NCI-H345 treated with DMSO at 0.1 percent for 48 hours (cell line): ENCODE results near the gene MEGF11.

Experiments used
- DNase-seq: peaks from one replicate; lab custom pipeline; 2025; ENCODE audit not compliant: unreplicated experiment; lab: John Stamatoyannopoulos, UW

The MEGF11 gene

DNA sequence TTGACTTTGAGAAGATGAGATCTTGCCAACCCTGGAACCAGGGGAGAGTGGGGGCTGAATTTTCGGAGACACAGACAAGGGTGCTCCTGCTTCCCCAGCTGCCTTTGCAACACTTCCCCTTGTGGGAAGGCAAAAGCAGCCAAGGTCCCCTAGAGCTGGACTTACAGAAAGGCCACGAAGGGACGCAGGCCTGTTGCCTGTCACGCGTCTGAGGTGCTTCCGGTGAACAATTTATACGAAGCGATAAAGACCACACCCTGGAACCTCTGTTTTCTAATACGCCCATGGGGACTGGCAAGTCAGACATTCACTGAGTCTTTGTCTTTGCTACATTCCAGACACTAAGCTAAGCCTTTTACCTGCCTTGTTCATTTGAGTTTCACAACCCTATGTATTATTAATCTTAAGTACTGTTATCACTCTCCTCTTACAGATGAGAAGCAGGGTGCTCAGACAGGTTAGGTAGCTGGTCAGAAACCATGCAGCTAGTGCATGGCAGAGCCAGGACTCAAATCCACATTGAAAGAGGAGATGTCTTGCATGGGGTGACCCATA, 13.2 kb downstream of the MEGF11 start:
- no peak for DNase-seq

DNA sequence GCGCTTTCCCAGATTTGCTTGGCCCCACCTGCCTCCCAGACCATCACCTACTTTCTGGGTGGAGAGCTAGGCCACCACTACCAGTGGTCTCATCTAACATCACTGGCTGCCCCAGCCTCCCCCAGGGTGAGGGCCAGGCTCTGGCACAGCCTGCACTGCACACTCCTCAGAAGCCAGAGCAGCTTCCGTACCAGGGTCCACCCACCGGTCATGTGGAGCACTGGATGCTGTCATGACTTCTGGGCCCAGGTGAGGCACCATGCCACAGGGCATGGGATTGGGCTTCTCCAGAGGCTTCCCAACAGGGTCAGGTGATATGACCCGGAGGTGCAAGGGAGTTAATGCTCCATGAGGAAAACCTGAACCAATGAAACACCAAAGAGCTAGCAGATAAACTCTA, 14.0 kb downstream of the MEGF11 start:
- no peak for DNase-seq

DNA sequence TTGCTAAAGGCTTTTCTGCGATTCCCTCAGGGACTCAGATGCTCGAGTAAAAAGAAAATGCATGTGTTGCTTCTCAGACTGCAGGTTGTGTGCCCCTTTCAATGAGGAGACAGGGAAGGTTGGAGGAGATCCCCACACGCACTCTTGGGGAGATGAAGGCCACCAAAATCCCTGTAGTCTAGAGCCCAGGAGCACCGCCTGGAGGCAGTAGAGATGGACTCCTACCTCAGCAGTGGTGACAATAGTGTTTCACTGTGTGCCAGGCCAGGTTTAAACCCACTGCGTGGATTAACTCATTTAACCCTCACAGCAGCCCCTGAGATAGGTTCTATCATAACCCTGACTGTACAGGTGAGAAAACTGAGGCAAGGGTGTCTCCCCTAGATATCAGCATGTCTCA, 15.2 kb downstream of the MEGF11 start:
- no peak for DNase-seq

DNA sequence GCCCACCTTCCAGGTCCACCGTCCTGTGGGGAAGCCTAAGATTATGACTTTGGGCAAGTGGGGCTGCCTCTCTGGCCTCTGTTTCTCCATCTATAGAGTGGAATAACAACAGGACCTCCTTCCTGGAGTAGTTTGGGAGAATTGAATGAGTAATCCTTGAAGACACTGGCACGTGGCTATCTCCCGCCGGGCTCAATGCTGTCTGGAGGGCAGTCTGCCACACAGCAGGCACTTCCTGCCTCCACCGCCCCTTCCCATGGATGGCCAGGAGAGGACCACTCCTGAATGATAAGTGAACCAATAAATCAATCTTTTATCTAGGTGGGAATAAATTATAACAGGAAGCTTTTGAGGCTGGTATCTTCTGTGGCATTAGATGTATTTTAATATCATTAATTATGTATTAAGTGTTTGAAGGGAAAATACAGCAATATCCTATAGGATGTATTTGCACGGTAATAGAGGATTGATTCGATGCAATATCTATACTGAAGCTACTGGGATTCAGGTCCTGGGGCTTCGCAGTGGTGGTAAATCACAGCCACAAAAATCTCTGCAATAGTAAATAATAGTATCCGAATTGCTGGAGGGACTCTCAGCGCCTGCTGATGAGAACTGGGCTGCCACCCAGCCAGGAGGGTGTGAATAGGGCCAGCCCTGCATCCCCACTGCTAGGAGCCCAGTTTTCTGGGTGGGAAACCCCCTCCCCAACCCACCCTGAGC, 15.9 kb downstream of the MEGF11 start:
- DNase-seq: no peak

DNA sequence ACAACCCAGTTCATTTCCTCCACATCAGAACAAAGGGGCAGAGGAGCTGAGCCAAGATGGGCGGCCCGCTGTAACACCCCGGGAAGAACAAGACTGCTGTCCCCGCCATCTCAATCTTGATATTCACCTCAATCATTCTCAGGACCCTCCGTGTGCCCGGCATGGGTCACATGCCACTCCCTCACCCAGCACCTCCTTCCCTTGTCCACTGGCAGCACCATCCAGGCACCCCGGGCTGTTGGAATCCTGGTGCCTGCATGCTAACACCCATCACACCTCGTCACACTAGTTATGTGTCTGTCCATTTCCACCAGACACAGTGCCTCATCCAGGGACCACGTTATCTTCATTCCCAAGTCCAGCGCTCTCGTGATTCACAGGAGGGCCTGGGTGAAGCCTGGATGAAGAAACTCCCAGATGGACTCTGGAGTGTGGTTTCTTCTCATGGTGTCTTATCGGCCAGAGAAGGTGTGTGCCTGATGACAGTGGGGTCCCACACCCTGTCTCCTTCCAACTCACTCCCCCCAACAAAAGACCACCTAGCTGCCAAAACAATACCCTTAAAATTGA, 16.7 kb downstream of the MEGF11 start:
- DNase-seq: no peak

DNA sequence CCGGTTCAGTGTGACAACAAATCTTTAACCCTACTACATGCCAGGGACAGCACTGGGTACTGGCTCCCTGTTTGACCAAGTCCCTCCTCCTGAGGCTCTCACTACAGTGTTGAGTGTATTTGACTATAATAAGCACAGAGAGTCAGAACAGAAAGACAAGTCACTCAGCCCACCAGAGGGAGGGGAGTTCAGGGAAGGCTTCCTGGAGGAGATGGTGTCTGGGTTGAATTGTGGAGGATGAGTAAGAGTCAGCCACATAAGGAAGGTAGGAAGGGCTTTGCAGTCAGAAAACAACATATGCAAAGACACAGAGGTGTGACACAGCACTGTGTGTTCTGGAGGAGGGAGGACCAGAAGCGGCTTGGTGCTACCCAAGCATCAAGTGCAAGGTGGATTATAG, 17.7 kb downstream of the MEGF11 start:
- DNase-seq: no peak

DNA sequence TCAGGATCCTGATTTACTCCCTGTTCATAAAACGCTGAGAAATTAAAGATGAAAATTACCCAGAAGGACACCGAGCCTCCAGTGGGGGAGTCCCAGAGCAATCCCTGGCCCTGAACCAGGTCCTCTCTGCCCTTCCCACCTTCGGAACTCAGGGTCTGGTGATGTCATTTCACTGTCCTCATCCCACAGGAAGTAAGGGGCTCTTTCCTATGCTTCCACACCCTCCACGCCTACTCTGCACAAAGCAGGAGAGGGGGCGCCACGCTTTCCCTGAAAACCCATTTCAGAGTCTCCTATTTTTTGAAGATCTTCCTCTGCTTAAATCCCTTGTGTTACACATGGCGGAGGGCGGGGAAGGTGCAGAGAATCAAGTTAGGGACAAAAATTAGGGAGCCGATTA, 18.8 kb downstream of the MEGF11 start:
- DNase-seq: no peak

DNA sequence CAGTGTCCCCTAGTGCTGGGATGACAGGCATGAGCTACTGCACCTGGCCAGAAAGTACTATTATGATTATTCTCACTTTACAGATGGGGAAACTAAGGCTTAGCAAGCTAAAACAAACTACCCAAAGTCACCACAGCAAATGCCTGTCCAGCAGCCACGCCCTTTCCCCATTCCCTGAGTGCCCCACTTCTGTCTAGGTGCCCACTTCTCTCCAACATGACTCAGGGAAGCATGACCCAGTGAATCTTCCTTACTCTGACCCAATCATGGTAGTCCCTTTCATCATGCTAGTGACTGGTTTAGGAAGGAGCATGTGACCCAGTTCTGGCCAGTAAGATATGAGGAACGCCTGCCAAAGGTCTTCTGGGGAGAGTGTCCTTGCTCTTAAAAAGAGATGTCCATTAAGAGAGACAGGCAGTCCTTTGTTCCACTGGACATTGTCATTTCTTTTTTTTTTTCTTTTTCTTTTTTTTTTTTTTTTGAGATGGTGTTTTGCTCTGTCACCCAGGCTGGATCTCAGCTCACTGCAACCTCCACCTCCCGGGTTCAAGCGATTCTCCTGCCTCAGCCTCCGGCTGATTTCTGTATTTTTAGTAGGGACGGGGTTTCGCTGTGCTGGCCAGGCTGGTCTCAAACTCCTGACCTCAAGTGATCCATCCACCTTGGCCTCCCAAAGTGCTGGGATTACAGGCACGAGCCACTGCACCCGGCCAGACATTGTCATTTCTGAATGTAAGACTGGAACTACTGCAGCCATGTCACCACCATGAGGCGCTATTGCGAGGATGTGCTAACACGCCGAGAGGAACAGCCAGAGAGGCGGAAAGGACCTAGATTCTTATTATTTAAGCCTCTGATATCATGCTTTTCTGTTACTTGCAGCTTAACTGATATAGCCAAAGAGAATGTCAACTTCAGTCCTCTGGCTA, 19.8 kb downstream of the MEGF11 start:
- no peak for DNase-seq

DNA sequence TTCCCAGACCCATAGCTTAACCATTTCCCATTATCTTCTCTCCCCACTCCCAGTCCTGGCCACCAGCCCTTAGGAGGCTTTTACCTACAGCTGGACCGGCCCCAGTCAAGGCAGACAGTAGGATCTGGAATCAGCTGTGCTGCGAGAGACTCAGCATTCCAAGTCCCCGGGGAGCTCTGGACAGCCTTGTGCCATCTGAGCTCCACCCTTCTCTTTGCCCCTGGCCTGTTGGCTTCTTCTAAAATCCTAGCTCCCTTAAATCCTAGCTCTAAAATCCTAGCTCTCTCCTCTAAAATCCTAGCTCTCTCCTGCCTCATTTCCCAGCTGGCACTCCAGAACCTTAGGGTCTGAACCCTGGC, 21.3 kb downstream of the MEGF11 start:
- no peak for DNase-seq

DNA sequence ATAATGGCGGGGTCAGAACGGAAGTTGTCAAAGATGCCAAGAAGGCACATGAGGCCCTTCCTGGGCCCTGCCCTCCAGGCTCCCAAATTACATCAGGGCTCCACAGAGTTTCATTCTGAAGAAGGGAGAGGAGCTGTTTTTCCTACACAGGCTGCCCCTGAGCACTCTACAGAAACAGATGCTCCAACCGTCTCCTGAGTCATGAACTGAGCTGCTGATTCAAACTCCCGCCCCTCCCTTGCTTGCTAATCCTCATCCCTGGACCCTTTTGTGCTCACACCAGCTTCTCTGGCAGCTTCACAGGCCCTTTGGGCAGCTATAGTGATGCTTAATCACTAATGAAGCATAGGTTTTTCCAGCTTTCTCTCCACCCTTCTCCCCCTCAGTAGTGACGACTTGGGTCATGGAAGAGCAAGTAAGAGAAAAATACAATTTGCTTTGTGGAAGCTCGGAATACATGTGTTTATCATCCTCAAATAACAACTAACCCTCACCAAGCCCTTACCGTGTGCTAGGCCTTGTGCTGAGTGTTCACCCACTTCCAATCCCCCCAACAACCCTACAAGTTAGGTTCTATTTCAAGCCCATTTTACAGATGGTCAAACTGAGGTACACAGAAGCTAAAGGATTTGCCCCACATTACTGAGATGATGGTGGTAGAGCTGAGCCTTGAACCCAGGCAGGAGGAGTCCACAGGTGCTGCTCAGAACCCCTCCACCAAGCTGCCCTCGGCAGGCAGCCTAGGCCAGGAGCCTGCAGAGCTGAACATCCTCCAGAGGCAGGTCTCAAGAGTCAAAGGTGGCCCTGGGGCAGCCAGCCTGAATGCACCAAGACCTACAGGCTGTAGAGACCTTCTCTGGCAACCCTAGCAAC, 21.9 kb downstream of the MEGF11 start:
- DNase-seq: no peak

DNA sequence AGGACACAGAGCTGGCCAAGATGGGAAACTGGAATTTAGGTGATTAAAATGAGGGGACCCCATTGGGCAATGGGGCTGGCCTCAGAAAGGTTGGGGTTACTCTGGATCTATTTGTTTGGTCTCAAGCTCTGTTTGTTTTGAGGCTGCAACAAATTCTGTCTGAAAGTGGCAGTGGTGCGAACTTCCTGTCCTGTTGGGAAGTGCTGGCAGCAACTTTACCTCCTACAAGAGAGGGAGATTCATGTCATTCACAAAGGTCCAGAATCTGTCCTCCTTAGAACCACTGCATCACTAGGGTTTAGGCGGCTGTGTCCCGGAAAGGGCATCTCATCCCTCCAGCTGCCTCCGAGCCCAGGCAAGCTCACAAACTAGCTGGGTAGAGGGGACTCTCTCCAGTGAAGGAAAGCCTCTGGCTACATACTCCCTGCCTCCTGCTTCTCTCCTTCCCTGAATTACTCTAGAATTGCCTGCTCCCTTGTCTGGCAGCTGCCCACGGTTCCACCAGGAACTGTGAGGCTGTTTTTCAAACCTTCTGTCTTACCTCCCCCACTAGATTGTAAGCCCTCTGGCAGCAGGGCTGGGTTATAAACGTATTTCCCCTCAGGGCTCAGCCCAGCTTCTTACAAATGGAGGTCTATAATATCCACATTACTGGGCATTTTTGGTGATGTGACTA, 23.6 kb downstream of the MEGF11 start:
- DNase-seq: no peak

DNA sequence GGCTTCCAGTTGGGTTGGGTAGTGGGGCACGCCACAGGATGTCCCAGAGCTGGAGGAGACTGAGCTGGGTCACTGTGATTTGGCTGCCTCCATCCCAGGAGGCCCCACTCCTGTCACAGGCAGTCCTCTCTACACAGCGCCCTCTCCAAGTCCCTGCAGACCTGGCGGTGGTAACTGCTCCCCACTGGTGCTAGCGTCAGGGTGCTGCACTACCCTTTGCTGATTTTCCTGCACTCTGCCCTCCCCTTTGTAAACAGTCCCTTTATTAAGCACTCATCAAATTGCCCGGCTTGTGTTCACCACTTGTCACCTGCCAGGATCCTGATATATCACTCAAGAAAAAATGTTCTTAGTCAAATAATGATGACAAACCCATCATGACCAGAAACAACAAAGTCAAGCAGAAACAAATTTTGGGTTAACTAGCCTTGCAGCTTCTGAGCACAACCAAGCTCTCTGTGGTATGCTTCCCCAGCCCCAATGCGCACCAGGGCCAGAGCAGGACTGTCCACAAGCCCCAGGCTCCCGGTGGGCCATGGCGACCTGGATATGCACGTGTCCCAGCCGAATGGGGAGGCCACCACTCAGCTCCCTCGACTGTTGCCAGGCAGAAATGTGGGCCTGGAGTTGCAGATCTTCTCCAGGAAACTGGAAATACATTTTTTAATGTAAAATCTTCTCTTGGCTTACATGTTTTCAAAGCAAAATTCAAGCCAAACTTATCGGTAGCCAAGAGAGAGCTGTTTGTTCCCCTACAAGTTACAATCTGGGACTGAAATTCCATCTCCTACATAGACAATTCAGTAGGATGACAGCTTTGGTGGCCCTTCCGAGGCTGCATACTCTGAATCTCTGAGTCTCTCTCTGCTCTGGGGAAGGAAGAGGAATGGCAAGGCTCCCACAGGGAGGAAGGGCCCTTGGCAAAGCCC, 24.5 kb downstream of the MEGF11 start:
- DNase-seq: no peak

DNA sequence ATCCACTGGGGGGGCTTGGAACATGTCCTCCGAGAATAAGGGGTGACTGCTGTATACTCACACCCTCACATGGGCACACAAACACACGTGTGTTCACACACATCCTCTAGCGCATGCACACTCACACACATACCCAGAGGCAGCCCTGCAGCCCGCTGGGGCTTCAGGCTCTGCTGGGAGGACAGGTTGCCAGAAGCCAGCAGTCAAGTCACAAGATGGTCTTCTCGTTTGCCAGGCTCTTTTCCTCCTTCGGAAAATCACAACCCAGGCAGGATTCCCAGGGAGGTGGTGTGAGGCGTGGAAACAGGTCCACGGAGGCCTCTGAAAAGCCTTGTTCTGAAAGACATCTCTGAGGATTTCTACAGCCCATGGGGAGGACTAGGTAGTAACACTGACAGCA, 26.8 kb downstream of the MEGF11 start:
- DNase-seq: no peak

DNA sequence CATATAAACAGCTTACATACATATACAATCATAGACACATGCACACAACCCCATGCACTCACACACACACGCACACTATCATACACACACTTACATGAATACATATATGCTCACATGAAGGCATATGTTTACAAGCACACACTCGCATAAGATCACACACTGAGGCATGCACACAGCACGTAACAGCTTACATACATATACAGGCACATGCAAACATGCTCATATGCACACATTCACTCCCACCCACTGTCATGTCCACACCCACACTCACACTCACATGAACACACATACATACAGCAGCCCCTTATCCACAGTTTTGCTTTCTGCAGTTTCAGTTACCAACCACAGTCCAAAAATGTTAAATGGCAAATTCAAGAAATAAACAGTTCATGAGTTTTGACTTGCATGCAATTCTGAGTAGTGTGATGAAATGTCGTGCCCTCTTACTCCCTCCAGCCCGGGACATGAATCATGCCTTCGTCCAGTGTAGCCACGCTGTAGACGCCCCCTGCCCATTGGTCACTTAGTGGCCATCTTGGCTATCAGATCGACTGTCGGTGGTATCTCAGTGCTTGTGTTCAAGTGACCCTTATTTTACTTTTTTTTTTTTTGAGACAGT, 27.8 kb downstream of the MEGF11 start:
- no peak for DNase-seq

DNA sequence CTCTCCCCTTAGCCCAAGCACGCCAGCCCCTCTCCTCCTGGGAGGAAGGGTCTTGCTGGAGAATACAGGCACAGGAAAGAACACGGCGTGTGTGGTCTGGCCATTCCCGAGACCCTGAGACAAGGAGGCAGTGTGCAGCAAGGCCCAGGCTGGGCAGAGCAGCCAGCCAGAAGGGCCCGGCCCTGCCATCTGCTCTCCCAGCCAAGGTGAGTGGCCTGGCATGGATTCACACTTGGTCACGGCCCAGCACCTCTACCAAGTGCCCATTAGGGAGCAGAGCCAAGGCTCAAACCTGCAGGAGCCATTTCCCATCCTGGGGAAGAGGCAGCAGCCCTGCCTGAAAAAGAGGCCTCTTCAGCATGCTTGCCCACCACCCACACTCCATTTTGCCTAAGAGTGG, 28.6 kb downstream of the MEGF11 start:
- no peak for DNase-seq

DNA sequence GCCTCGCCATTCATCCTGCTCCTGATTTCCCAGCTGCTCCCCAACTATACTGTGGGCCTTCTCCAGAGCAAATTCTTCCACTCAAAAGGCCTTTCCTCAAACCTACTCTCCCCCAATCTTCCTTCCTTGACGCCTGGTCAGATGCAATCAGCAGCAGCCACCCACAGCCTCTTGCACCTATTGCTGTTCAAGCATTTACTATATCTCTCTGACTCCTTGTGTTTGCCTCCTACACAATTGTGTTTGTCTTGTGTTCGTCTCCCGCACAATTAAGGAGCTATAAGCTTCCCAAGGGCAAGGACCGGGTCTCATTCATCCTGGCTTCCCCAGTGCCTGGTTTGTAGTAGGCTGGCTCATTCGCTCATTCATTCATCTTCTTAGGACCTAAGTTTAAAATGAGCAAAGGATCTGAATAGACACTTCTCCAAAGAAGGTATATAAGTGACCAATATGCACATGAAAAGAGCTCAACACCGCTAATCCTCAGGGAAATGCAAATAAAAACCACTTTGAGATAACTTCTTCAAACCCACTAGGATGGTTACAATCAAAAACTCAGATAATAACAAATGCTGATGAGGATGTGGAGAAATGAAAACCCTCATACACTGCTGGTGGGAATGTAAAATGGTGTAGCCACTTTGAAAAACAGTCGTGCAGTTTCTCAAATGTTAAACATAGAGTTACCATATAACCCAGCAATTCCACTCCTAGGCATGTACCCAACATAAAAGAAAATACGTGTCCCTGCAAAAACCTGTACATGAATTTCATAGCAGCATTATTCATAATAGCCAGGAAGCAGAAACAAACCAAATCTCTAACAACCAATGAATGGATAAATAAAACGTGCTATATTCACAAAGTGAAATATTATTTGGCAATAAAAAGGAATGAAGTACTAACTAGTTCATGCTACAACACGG, 31.0 kb downstream of the MEGF11 start:
- DNase-seq: no peak

DNA sequence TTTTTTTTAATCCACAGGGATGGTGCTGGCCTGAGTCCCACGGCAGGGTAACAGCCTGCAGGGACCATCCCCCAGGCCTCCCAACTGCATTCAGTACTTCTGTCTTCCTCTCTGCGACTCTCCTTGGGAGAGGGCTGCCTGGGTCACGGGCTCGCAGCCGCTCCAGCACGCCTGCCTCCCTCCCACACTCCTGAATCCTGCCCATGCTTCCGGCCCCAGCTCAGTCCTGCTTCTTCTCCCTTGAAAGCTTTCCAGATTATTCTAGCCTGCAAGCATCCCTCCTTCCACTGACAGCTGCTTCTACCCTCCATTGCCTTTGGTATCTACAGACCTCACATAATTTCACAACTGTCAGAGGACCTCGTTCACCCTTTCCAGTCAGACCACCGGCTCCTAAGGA, 32.4 kb downstream of the MEGF11 start:
- no peak for DNase-seq

DNA sequence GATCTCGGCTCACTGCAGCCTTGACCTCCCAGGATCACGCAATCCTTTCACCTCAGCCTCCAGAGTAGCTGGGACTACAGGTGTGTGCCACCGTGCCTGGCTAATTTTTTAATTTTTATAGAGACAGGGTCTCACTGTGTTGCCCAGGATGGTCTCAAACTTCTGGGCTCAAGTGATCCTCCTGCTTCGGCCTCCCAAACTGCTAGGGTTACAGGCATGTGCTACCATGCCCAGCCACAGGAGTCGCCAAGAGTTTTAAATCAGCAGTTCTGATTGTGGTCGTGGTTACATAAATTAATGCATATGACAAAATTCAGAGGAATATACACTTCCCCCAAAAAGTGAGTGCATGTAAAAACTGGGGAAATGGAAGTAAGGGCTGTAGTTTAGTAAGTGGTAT, 32.9 kb downstream of the MEGF11 start:
- DNase-seq: no peak
